Endothelial cell (in vitro differentiated cells): ENCODE results near the gene APOBEC2. TPM values are rescaled to one million over a fixed set of nuclear protein-coding genes. Genes with fewer than 3 reads are reported as not detected.

Experiments used
- DNase-seq: peaks from one replicate; pipeline ENCODE4 v3.0.0; 2021; ENCODE audit warnings: low spot score
- H3K27ac Mint-ChIP-seq: one replicate; pipeline ENCODE4 v1.8.0; 2021; ENCODE audit warnings: mixed read lengths, inconsistent platforms; ENCODE audit not compliant: unreplicated experiment
- H3K27me3 Mint-ChIP-seq: one replicate; pipeline ENCODE4 v1.8.0; 2021; ENCODE audit warnings: mild to moderate bottlenecking, moderate library complexity, mixed read lengths, inconsistent platforms; ENCODE audit not compliant: unreplicated experiment
- H3K36me3 Mint-ChIP-seq: one replicate; pipeline ENCODE4 v1.8.0; 2021; ENCODE audit warnings: mild to moderate bottlenecking, low read depth, mixed read lengths, inconsistent platforms; ENCODE audit not compliant: unreplicated experiment
- H3K4me1 Mint-ChIP-seq: one replicate; pipeline ENCODE4 v1.8.0; 2021; ENCODE audit warnings: mild to moderate bottlenecking, mixed read lengths, inconsistent platforms; ENCODE audit not compliant: unreplicated experiment
- H3K4me3 Mint-ChIP-seq: one replicate; pipeline ENCODE4 v1.8.0; 2021; ENCODE audit warnings: mild to moderate bottlenecking, mixed read lengths, inconsistent platforms; ENCODE audit not compliant: unreplicated experiment
- H3K9me3 Mint-ChIP-seq: one replicate; pipeline ENCODE4 v1.8.0; 2021; ENCODE audit warnings: mixed read lengths, inconsistent platforms; ENCODE audit not compliant: unreplicated experiment
- CTCF ChIP-seq: fragments of 200-600 bp; sonication (generic); IDR thresholded peaks from one replicate; pipeline ENCODE4 v1.5.0; 2021; ENCODE audit warnings: antibody characterized with exemption; ENCODE audit not compliant: unreplicated experiment
- total RNA-seq: library from RNA; stranded (reverse); fragmentation: NEBNext Ultra II Directional; extraction: Animal tissue kit (Norgen Biotek cat#: 25700); gene quantifications from one replicate; pipeline ENCODE4 v1.2.1, GENCODE V29; 2021; ENCODE audit not compliant: unreplicated experiment

The APOBEC2 gene
- total RNA-seq, 1 donor from 2014 or later: not detected

GRCh38 chr6:41036186-41036585 lies 16.8 kb upstream of the APOBEC2 start:
- Mint-ChIP-seq H3K4me1 (no peaks in the 10 kb centered on the region), H3K27ac (no peak overlapping the region), H3K9me3 (no peaks in the 10 kb centered on the region), H3K4me3 (no peak overlapping the region), H3K36me3 (peaks cover 3% of the 10 kb centered on the region), H3K27me3 (no peaks in the 10 kb centered on the region)
- no peak for TF ChIP-seq CTCF
- DNase-seq: no peak

- H3K9me3 Mint-ChIP-seq: no peaks in the 10 kb centered on the region
- no peak for DNase-seq
- no peak overlapping the region for H3K27ac Mint-ChIP-seq
- TF ChIP-seq CTCF: no peak
- H3K36me3 Mint-ChIP-seq: peaks cover 3% of the 10 kb centered on the region
- H3K4me3 Mint-ChIP-seq: no peak overlapping the region
- no peaks in the 10 kb centered on the region for H3K4me1 Mint-ChIP-seq
- H3K27me3 Mint-ChIP-seq: no peaks in the 10 kb centered on the region
Observed at GRCh38 chr6:41036601-41037000, 16.4 kb upstream of the APOBEC2 start.

GRCh38 chr6:41037107-41037900 lies 15.7 kb upstream of the APOBEC2 start:
- no peak overlapping the region for H3K27ac Mint-ChIP-seq
- H3K27me3 Mint-ChIP-seq: no peaks in the 10 kb centered on the region
- no peak for TF ChIP-seq CTCF
- H3K4me3 Mint-ChIP-seq: no peak overlapping the region
- H3K4me1 Mint-ChIP-seq: no peaks in the 10 kb centered on the region
- peaks cover 3% of the 10 kb centered on the region for H3K36me3 Mint-ChIP-seq
- no peak for DNase-seq
- H3K9me3 Mint-ChIP-seq: no peaks in the 10 kb centered on the region

GRCh38 chr6:41038205-41038604 lies 14.8 kb upstream of the APOBEC2 start:
- no peak overlapping the region for H3K27ac Mint-ChIP-seq
- H3K36me3 Mint-ChIP-seq: peaks cover 3% of the 10 kb centered on the region
- H3K9me3 Mint-ChIP-seq: no peaks in the 10 kb centered on the region
- no peaks in the 10 kb centered on the region for H3K27me3 Mint-ChIP-seq
- H3K4me1 Mint-ChIP-seq: no peaks in the 10 kb centered on the region
- DNase-seq: no peak
- TF ChIP-seq CTCF: no peak
- no peak overlapping the region for H3K4me3 Mint-ChIP-seq
